ENCODE measurements around the gene PCOLCE2. TPM values are rescaled to one million over a fixed set of nuclear protein-coding genes. Genes with fewer than 3 reads are reported as not detected.

PCOLCE2 gene
- total RNA-seq, 1 donor from 2014 or later: not detected

GRCh38 chr3:142914286-142914811, 25.5 kb upstream of the PCOLCE2 start:
- Mint-ChIP-seq H3K4me3 (no peak overlapping the region), H3K9me3 (no peaks in the 10 kb centered on the region), H3K27ac (no peak overlapping the region), H3K4me1 (ENCODE audit: low read depth) (no peaks in the 10 kb centered on the region), H3K27me3 (ENCODE audit: insufficient read depth) (peaks cover 5% of the 10 kb centered on the region), H3K36me3 (ENCODE audit: low read depth) (no peaks in the 10 kb centered on the region)
- intact Hi-C loops (cut with micrococcal nuclease): no loop called here
- no peak for DNase-seq (ENCODE audit: low spot score)

DNA sequence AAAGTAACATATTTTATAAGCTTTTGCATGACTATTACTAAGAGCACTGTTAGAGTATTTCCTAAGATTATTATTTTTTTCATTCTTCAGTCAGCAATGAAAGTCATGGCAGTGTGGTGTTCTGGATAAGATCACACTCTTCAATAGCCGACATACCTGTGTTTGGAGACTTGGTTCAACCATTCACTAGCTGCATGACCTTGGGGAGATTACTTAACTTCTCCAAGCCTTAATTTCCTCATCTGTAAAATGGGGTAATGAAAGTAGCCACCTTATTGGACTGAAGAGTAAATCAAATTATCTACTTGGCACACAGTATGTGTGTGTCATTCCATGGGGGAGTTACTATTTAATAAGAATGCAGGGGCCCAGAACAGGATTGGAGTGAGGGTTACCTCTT, 24.5 kb upstream of the PCOLCE2 start:
- DNase-seq (ENCODE audit: low spot score): no peak
- intact Hi-C loops (cut with micrococcal nuclease): no loop called here
- Mint-ChIP-seq H3K9me3 (no peaks in the 10 kb centered on the region), H3K27ac (no peak overlapping the region), H3K27me3 (ENCODE audit: insufficient read depth) (peaks cover 5% of the 10 kb centered on the region), H3K36me3 (ENCODE audit: low read depth) (no peaks in the 10 kb centered on the region), H3K4me1 (ENCODE audit: low read depth) (no peaks in the 10 kb centered on the region), H3K4me3 (no peak overlapping the region)

DNA sequence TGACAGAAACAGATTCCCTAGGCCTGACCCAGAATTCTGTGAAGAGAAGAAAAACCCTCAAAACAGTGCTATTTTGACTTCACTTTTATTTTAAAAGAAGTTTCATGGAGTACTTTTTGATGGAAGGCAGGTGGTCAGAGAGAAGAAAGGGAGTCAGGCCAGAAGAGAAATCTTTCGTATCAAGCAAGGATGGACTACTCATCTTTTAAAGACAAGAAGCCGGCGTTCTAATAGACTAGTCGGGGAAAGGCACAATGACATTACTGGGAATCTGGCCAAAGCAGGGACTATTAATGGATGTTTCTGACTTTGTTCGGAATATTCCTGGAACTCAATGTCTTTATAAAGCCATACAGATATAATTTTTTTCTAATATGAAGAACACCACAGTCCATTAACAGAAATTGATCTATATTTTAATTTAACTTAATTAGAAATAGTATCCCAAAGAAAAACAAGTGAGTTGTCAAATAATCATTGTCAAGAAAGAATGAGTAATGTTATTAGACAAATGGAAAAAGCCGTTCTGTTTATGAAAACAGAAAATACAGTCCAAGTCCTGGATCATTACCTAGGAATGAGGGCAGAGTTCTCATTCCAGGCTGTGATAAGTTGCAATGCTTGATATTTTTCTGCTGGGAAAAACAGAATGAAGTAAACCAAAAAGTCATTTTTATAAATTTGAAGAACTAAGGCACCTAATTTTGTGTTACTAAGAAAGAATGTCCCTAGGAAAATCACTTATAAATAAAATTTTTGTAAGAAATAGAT, 23.7 kb upstream of the PCOLCE2 start:
- no peaks in the 10 kb centered on the region for H3K9me3 Mint-ChIP-seq
- intact Hi-C loops (cut with micrococcal nuclease): no loop called here
- no peak for DNase-seq (ENCODE audit: low spot score)
- H3K36me3 Mint-ChIP-seq (ENCODE audit: low read depth): no peaks in the 10 kb centered on the region
- peaks cover 5% of the 10 kb centered on the region for H3K27me3 Mint-ChIP-seq (ENCODE audit: insufficient read depth)
- H3K4me3 Mint-ChIP-seq: no peak overlapping the region
- no peak overlapping the region for H3K27ac Mint-ChIP-seq
- no peaks in the 10 kb centered on the region for H3K4me1 Mint-ChIP-seq (ENCODE audit: low read depth)

- no peak for DNase-seq (ENCODE audit: low spot score)
- Mint-ChIP-seq H3K27ac (no peak overlapping the region), H3K27me3 (ENCODE audit: insufficient read depth) (peaks cover 5% of the 10 kb centered on the region), H3K36me3 (ENCODE audit: low read depth) (no peaks in the 10 kb centered on the region), H3K4me3 (no peak overlapping the region), H3K4me1 (ENCODE audit: low read depth) (peaks cover 2% of the 10 kb centered on the region), H3K9me3 (no peaks in the 10 kb centered on the region)
- intact Hi-C loops (cut with micrococcal nuclease): no loop called here
These were observed 21.4 kb upstream of the PCOLCE2 start for GRCh38 chr3:142910280-142910679.

DNA sequence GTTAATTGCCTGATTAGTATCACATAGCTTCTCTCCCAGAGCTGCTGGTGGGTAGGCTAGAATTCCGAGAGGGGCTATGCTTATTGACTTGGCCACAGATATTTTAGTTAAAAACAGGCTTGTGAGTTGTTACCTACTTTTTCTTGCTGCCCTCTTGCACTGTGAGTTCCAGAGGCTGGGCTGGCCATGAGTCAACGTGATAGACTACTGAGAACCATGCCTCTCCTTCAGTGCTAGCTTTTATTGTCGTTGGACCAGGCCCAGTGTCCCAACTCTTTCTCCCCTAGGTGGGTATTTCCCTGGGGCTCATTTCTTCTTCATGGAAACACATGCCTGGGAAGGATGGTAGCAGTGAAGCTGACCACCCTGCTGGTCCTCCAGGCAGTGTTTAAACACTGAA, 20.4 kb upstream of the PCOLCE2 start:
- H3K4me1 Mint-ChIP-seq (ENCODE audit: low read depth): peaks cover 9% of the 10 kb centered on the region
- H3K9me3 Mint-ChIP-seq: no peaks in the 10 kb centered on the region
- H3K36me3 Mint-ChIP-seq (ENCODE audit: low read depth): no peaks in the 10 kb centered on the region
- no peak overlapping the region for H3K27ac Mint-ChIP-seq
- no peak for DNase-seq (ENCODE audit: low spot score)
- intact Hi-C loops (cut with micrococcal nuclease): no loop called here
- peaks cover 5% of the 10 kb centered on the region for H3K27me3 Mint-ChIP-seq (ENCODE audit: insufficient read depth)
- H3K4me3 Mint-ChIP-seq: no peak overlapping the region

- intact Hi-C loops (cut with micrococcal nuclease): no loop called here
- Mint-ChIP-seq H3K27ac (no peak overlapping the region), H3K27me3 (ENCODE audit: insufficient read depth) (no peaks in the 10 kb centered on the region), H3K4me3 (no peak overlapping the region), H3K9me3 (no peaks in the 10 kb centered on the region), H3K36me3 (ENCODE audit: low read depth) (no peaks in the 10 kb centered on the region), H3K4me1 (ENCODE audit: low read depth) (peaks cover 9% of the 10 kb centered on the region)
- no peak for DNase-seq (ENCODE audit: low spot score)
These were observed 19.1 kb upstream of the PCOLCE2 start for GRCh38 chr3:142907996-142908395.

DNA sequence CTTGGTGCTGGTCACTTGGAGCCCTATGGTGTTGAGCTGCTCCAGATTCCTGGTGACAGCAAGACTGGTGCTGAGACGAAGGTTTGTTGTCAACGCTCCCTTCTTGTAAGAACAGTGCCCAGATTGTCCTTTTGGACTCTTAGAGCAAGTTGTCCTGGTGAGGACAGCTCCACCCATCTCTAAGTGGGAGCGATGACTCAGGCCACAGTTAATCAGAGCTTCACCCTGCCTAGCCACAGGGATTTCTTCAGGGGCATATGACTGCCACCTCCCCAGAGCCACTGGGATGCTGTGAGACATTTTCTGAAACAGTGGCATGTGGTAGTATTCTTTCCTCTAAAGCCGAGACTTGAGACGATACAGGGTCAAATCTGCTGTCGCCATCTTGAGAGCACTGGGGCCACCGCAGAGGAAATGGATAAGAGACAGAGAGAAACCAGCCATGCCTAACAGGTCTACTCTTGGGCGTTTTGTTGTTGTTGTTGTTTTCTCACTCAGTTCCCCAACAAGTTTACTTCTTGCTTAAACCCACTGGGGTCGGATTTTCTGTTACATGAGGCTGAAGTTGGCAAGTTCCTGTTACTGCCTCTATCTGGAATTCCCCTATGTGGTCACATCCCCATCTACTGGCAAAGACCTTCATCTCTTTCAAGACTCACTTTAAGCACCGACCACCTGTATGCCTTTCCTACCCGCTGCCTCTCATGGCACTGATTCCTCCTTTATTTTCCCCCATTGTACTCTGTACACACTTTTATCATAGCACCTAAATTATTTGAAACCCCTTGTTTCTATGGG, 16.0 kb upstream of the PCOLCE2 start:
- intact Hi-C loops (cut with micrococcal nuclease): no loop called here
- H3K27me3 Mint-ChIP-seq (ENCODE audit: insufficient read depth): peaks cover 9% of the 10 kb centered on the region
- no peaks in the 10 kb centered on the region for H3K9me3 Mint-ChIP-seq
- H3K4me3 Mint-ChIP-seq: no peak overlapping the region
- H3K27ac Mint-ChIP-seq: no peak overlapping the region
- no peak for DNase-seq (ENCODE audit: low spot score)
- peaks cover 9% of the 10 kb centered on the region for H3K4me1 Mint-ChIP-seq (ENCODE audit: low read depth)
- no peaks in the 10 kb centered on the region for H3K36me3 Mint-ChIP-seq (ENCODE audit: low read depth)

- intact Hi-C loops (cut with micrococcal nuclease): no loop called here
- H3K9me3 Mint-ChIP-seq: no peaks in the 10 kb centered on the region
- no peak overlapping the region for H3K27ac Mint-ChIP-seq
These were observed 13.5 kb upstream of the PCOLCE2 start for GRCh38 chr3:142902356-142902755.

GRCh38 chr3:142898346-142899213, 9.7 kb upstream of the PCOLCE2 start:
- Mint-ChIP-seq H3K27ac (no peak overlapping the region), H3K4me1 (ENCODE audit: low read depth) (no peaks in the 10 kb centered on the region), H3K27me3 (ENCODE audit: insufficient read depth) (peaks cover 18% of the 10 kb centered on the region), H3K9me3 (no peaks in the 10 kb centered on the region), H3K4me3 (no peak overlapping the region), H3K36me3 (ENCODE audit: low read depth) (no peaks in the 10 kb centered on the region)
- intact Hi-C loops (cut with micrococcal nuclease): no loop called here
- no peak for DNase-seq (ENCODE audit: low spot score)

More at GRCh38 chr3:142902356-142902755, 13.5 kb upstream of the PCOLCE2 start:
- peaks cover 18% of the 10 kb centered on the region for H3K27me3 Mint-ChIP-seq (ENCODE audit: insufficient read depth)
- DNase-seq (ENCODE audit: low spot score): no peak
- H3K36me3 Mint-ChIP-seq (ENCODE audit: low read depth): no peaks in the 10 kb centered on the region
- no peak overlapping the region for H3K4me3 Mint-ChIP-seq
- peaks cover 9% of the 10 kb centered on the region for H3K4me1 Mint-ChIP-seq (ENCODE audit: low read depth)

DNA sequence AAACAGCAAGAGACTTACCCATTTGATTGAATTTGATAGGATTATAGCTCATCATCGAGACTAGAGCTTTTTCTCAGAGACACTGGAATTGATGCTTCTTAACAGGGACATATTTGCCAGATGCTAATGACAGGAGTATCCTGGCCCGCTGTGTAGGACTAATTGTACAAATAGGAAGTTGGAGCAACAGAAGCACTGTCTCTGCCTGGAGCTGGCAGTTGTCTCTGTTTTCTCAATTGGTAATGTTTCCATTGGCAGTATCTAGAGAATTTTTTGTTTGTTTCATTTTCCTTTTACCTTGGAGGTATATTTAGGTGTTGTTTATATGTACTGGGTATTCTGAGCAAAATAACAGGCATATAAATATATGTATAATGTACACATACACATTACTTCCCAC, 8.9 kb upstream of the PCOLCE2 start:
- H3K4me3 Mint-ChIP-seq: no peak overlapping the region
- H3K4me1 Mint-ChIP-seq (ENCODE audit: low read depth): no peaks in the 10 kb centered on the region
- H3K27ac Mint-ChIP-seq: no peak overlapping the region
- no peaks in the 10 kb centered on the region for H3K36me3 Mint-ChIP-seq (ENCODE audit: low read depth)
- H3K27me3 Mint-ChIP-seq (ENCODE audit: insufficient read depth): peaks cover 19% of the 10 kb centered on the region
- DNase-seq (ENCODE audit: low spot score): no peak
- no peaks in the 10 kb centered on the region for H3K9me3 Mint-ChIP-seq
- intact Hi-C loops (cut with micrococcal nuclease): no loop called here

DNA sequence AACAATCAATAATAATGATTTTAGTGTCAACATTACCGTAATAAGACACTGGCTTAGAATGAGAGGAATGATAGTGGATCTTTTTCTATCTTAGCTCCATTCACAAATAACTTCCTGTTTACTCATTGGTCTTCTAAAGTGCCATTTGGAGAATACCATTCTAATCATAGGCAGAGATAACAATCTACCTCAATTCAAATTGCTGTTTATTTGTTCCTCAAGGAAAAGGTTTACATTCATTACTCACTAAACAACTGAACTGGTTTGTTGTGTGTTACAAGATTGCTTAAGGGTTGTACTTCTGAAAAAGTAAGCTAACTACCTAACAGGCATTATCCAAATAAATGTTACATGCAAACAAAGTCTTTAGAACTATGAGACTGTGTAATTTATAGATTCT, 8.1 kb upstream of the PCOLCE2 start:
- no peaks in the 10 kb centered on the region for H3K4me1 Mint-ChIP-seq (ENCODE audit: low read depth)
- no peak overlapping the region for H3K27ac Mint-ChIP-seq
- DNase-seq (ENCODE audit: low spot score): no peak
- H3K4me3 Mint-ChIP-seq: no peak overlapping the region
- H3K27me3 Mint-ChIP-seq (ENCODE audit: insufficient read depth): peaks cover 17% of the 10 kb centered on the region
- intact Hi-C loops (cut with micrococcal nuclease): no loop called here
- H3K36me3 Mint-ChIP-seq (ENCODE audit: low read depth): no peaks in the 10 kb centered on the region
- H3K9me3 Mint-ChIP-seq: no peaks in the 10 kb centered on the region

DNA sequence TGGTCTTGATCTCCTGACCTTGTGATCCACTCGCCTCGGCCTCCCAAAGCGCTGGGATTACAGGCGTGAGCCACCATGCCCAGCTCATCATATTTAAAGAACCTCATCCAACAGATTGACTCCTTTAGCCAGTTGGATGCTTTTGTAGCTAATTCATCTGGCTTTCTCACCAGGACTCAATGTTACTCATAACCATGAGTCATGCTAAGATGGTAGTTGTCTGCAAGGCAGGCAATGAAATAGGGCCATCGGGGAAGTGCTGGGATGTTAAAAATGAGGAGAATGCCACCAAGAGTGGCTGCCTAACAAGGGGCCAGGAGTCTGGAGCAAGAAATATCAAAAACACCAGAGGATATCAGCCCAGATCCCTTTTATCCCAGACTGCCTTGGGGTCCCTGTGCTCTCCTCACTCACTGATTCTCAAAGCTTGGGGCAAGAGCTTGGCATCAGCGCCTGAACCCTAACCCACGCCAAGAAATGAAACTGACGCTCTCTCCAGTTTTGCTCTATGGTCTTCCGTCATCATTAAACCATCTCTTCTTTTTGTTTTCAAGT, 7.4 kb upstream of the PCOLCE2 start:
- H3K27me3 Mint-ChIP-seq (ENCODE audit: insufficient read depth): peaks cover 18% of the 10 kb centered on the region
- DNase-seq (ENCODE audit: low spot score): no peak
- no peaks in the 10 kb centered on the region for H3K36me3 Mint-ChIP-seq (ENCODE audit: low read depth)
- H3K9me3 Mint-ChIP-seq: no peaks in the 10 kb centered on the region
- intact Hi-C loops (cut with micrococcal nuclease): no loop called here
- H3K27ac Mint-ChIP-seq: no peak overlapping the region
- H3K4me1 Mint-ChIP-seq (ENCODE audit: low read depth): no peaks in the 10 kb centered on the region
- no peak overlapping the region for H3K4me3 Mint-ChIP-seq

Measured in activated T-helper 1 cell treated with anti-CD3 and anti-CD28 coated beads, Interleukin-12 subunit alpha, Interleukin-12 subunit beta, Interleukin-2, Interleukin-4 antibody, amounts not matched to agents 30 ng/mL and 10 ng/mL and 1 ng/mL, durations not matched to agents 14 hours and 24 hours and 36 hours (primary cell).